KMS-11 (cell line): ENCODE measurements around the gene NUP37.

Experiments
- H2AFZ ChIP-seq: fragments of 200-600 bp; sonication (generic); 2 replicates; pipeline ENCODE4 v1.6.1; 2016; ENCODE audit warnings: antibody characterized with exemption, mixed run types, low read depth
- H3K27ac ChIP-seq: fragments of 200-600 bp; sonication (generic); 2 replicates; pipeline ENCODE4 v1.6.1; 2016; ENCODE audit warnings: mild to moderate bottlenecking, mixed run types
- H3K27me3 ChIP-seq: fragments of 200-600 bp; sonication (generic); 2 replicates; pipeline ENCODE4 v1.6.1; 2017; ENCODE audit warnings: mild to moderate bottlenecking, low read depth, mixed run types, moderate library complexity; ENCODE audit not compliant: insufficient read depth
- H3K36me3 ChIP-seq: fragments of 200-600 bp; sonication (generic); 2 replicates; pipeline ENCODE4 v1.6.1; 2017; ENCODE audit warnings: mild to moderate bottlenecking, mixed run types; ENCODE audit not compliant: insufficient read depth
- H3K4me1 ChIP-seq: fragments of 200-600 bp; sonication (generic); 2 replicates; pipeline ENCODE4 v1.6.1; 2016; ENCODE audit warnings: mild to moderate bottlenecking, low read depth, mixed run types; ENCODE audit not compliant: poor library complexity, severe bottlenecking
- H3K4me2 ChIP-seq: fragments of 200-600 bp; sonication (generic); 2 replicates; pipeline ENCODE4 v1.7.0; 2016; ENCODE audit warnings: mild to moderate bottlenecking, mixed run types
- H3K4me3 ChIP-seq: fragments of 200-600 bp; sonication (generic); IDR thresholded peaks from 2 replicates; pipeline ENCODE4 v1.6.1; 2017; ENCODE audit warnings: low read depth, low read length, mixed read lengths; ENCODE audit not compliant: insufficient read depth
- H3K79me2 ChIP-seq: fragments of 200-600 bp; sonication (generic); 2 replicates; pipeline ENCODE4 v1.6.1; 2016; ENCODE audit warnings: low read depth, mixed run types; ENCODE audit not compliant: insufficient read depth
- H3K9ac ChIP-seq: fragments of 200-600 bp; sonication (generic); 2 replicates; pipeline ENCODE4 v1.6.1; 2016; ENCODE audit warnings: mild to moderate bottlenecking, mixed run types
- H4K20me1 ChIP-seq: fragments of 200-600 bp; sonication (generic); 2 replicates; pipeline ENCODE4 v1.6.1; 2016; ENCODE audit warnings: mild to moderate bottlenecking, mixed run types; ENCODE audit not compliant: insufficient read depth
- CTCF ChIP-seq: fragments of 200-600 bp; sonication (generic); conservative IDR thresholded peaks from 2 replicates; pipeline ENCODE4 v1.6.1; 2017; ENCODE audit warnings: low read depth, mild to moderate bottlenecking, antibody characterized with exemption, low read length, moderate library complexity, mixed read lengths

Gene NUP37

GRCh38 chr12:102043928-102044327, 76.0 kb downstream of the NUP37 start:
- TF ChIP-seq CTCF, result no peak

GRCh38 chr12:102033991-102034745, 85.7 kb downstream of the NUP37 start:
- no peak for TF ChIP-seq CTCF
- no peak overlapping the region for H2AFZ ChIP-seq
- no peak overlapping the region for H3K4me2 ChIP-seq
- no peak overlapping the region for H3K9ac ChIP-seq
- H4K20me1 ChIP-seq, result no peaks in the 10 kb centered on the region
- no peaks in the 10 kb centered on the region for H3K27me3 ChIP-seq
- H3K79me2 ChIP-seq, result no peaks in the 10 kb centered on the region
- H3K36me3 ChIP-seq, result no peaks in the 10 kb centered on the region
- no peak overlapping the region for H3K4me3 ChIP-seq
- no peak overlapping the region for H3K27ac ChIP-seq
- H3K4me1 ChIP-seq, result no peaks in the 10 kb centered on the region

More at GRCh38 chr12:102043928-102044327, 76.0 kb downstream of the NUP37 start:
- Histone ChIP-seq H4K20me1 (no peaks in the 10 kb centered on the region), H3K27ac (no peak overlapping the region; the same call in 1 of the 2 replicates), H3K79me2 (no peaks in the 10 kb centered on the region), H3K4me1 (peaks cover 28% of the 10 kb centered on the region), H2AFZ (no peak overlapping the region), H3K27me3 (no peaks in the 10 kb centered on the region), H3K4me3 (no peak overlapping the region), H3K36me3 (no peaks in the 10 kb centered on the region), H3K4me2 (peak overlapping the region; percentile 59), H3K9ac (no peak overlapping the region)

GRCh38 chr12:102031852-102032251, 88.1 kb downstream of the NUP37 start:
- Histone ChIP-seq H3K36me3 (no peaks in the 10 kb centered on the region), H3K9ac (no peak overlapping the region), H4K20me1 (no peaks in the 10 kb centered on the region), H3K27ac (no peak overlapping the region), H3K4me2 (no peak overlapping the region), H3K4me3 (no peak overlapping the region), H2AFZ (no peak overlapping the region), H3K4me1 (no peaks in the 10 kb centered on the region), H3K79me2 (no peaks in the 10 kb centered on the region), H3K27me3 (no peaks in the 10 kb centered on the region)
- TF ChIP-seq CTCF, result no peak

- no peak for TF ChIP-seq CTCF
- Histone ChIP-seq H3K4me1 (no peaks in the 10 kb centered on the region), H3K36me3 (no peaks in the 10 kb centered on the region), H4K20me1 (no peaks in the 10 kb centered on the region), H3K4me3 (no peak overlapping the region), H3K9ac (no peak overlapping the region), H3K27me3 (no peaks in the 10 kb centered on the region), H3K27ac (no peak overlapping the region), H3K79me2 (no peaks in the 10 kb centered on the region), H3K4me2 (no peak overlapping the region), H2AFZ (no peak overlapping the region)
These were observed 90.8 kb downstream of the NUP37 start for GRCh38 chr12:102029141-102029540.
